Mesothelial cell of epicardium (in vitro differentiated cells): ENCODE measurements around the gene PGAM5. TPM values are rescaled to one million over a fixed set of nuclear protein-coding genes. Genes with fewer than 3 reads are reported as not detected.
A peak's percentile ranks its signal among the peaks of the same experiment; 100 is the strongest.

ENCODE experiments used
- DNase-seq, 2 experiments: peaks; one replicate each; pipeline ENCODE4 v3.0.0; 2021; ENCODE audit warnings: low spot score in 2 of 2; ENCODE audit not compliant: unreplicated experiment in 2 of 2
- H3K27ac Mint-ChIP-seq: 2 replicates; pipeline ENCODE4 v1.8.0; 2021; ENCODE audit warnings: mixed read lengths
- H3K27me3 Mint-ChIP-seq: 2 replicates; pipeline ENCODE4 v1.8.0; 2021; ENCODE audit warnings: low read depth, mixed read lengths
- H3K36me3 Mint-ChIP-seq: 2 replicates; pipeline ENCODE4 v1.8.0; 2021; ENCODE audit warnings: mixed read lengths
- H3K4me1 Mint-ChIP-seq: 2 replicates; pipeline ENCODE4 v1.8.0; 2021; ENCODE audit warnings: mixed read lengths
- H3K4me3 Mint-ChIP-seq: 2 replicates; pipeline ENCODE4 v1.8.0; 2021; ENCODE audit warnings: mild to moderate bottlenecking, moderate library complexity, mixed read lengths
- H3K9me3 Mint-ChIP-seq: 2 replicates; pipeline ENCODE4 v1.8.0; 2021; ENCODE audit warnings: mixed read lengths
- CTCF ChIP-seq: fragments of 200-600 bp; sonication (generic); IDR thresholded peaks from one replicate; pipeline ENCODE4 v1.5.0; 2021; ENCODE audit warnings: antibody characterized with exemption; ENCODE audit not compliant: unreplicated experiment
- total RNA-seq: library from RNA; stranded (reverse); gene quantifications from 3 replicates; pipeline ENCODE4 v1.2.1, GENCODE V29; 2021

PGAM5 gene
- total RNA-seq, 1 donor from 2014 or later, result 23.5 TPM

GRCh38 chr12:132759359-132759758, 48.7 kb downstream of the PGAM5 start:
- TF ChIP-seq CTCF, result no peak
- Mint-ChIP-seq H3K36me3 (peaks cover 12% of the 10 kb centered on the region), H3K4me1 (peaks cover 12% of the 10 kb centered on the region), H3K9me3 (no peaks in the 10 kb centered on the region), H3K4me3 (no peak overlapping the region), H3K27me3 (no peaks in the 10 kb centered on the region), H3K27ac (peak overlapping the region; percentile 16)
- no peak for DNase-seq

GRCh38 chr12:132761032-132761920, 50.6 kb downstream of the PGAM5 start, which contains the start of gene ANKLE2:
Gene ANKLE2, minus strand, starts transcription at chr12:132761832. Its CDS starts 34 bp downstream, at chr12:132761798.
- Mint-ChIP-seq H3K27ac (peak within 1 kb of the TSS; percentile 97), H3K4me1 (peaks cover 12% of the 10 kb centered on the region), H3K9me3 (no peaks in the 10 kb centered on the region), H3K27me3 (no peaks in the 10 kb centered on the region), H3K4me3 (peak within 1 kb of the TSS; percentile 89), H3K36me3 (peaks cover 4% of the 10 kb centered on the region)
- TF ChIP-seq CTCF, result no peak
- DNase-seq, result peak in 1 of 2 experiments; percentile 70

- DNase-seq, result peak; percentile 85
These were observed 51.4 kb downstream of the PGAM5 start for GRCh38 chr12:132761921-132762583.

GRCh38 chr12:132764231-132764630, 53.6 kb downstream of the PGAM5 start:
- peak overlapping the region; percentile 25 for H3K27ac Mint-ChIP-seq
- peaks cover 6% of the 10 kb centered on the region for H3K36me3 Mint-ChIP-seq
- no peak for TF ChIP-seq CTCF
- H3K4me3 Mint-ChIP-seq, result no peak overlapping the region
- H3K4me1 Mint-ChIP-seq, result peaks cover 18% of the 10 kb centered on the region
- no peaks in the 10 kb centered on the region for H3K9me3 Mint-ChIP-seq
- no peaks in the 10 kb centered on the region for H3K27me3 Mint-ChIP-seq
- no peak for DNase-seq

More at GRCh38 chr12:132761921-132762583, 51.4 kb downstream of the PGAM5 start:
- Mint-ChIP-seq H3K9me3 (no peaks in the 10 kb centered on the region), H3K36me3 (peaks cover 2% of the 10 kb centered on the region), H3K4me3 (peak overlapping the region; percentile 68), H3K27ac (peak overlapping the region; percentile 83), H3K27me3 (no peaks in the 10 kb centered on the region), H3K4me1 (peaks cover 12% of the 10 kb centered on the region)
- no peak for TF ChIP-seq CTCF

- H3K4me3 Mint-ChIP-seq, result no peak overlapping the region
- no peak for TF ChIP-seq CTCF
- no peak for DNase-seq
- peaks cover 14% of the 10 kb centered on the region for H3K4me1 Mint-ChIP-seq
- H3K27me3 Mint-ChIP-seq, result no peaks in the 10 kb centered on the region
- no peak overlapping the region for H3K27ac Mint-ChIP-seq
- H3K9me3 Mint-ChIP-seq, result no peaks in the 10 kb centered on the region
- peaks cover 13% of the 10 kb centered on the region for H3K36me3 Mint-ChIP-seq
These were observed 54.7 kb downstream of the PGAM5 start for GRCh38 chr12:132765361-132765760.
